Activated naive CD8-positive, alpha-beta T cell treated with anti-CD3 and anti-CD28 coated beads, Interleukin-2, amount 50 U/mL, for 16 hours (primary cell): ENCODE data around the gene SAMD14.

ENCODE experiments used
- DNase-seq: peaks from one replicate; pipeline ENCODE4 v3.0.0-alpha.2; 2020; ENCODE audit warnings: low read depth, low spot score

Gene SAMD14

DNA sequence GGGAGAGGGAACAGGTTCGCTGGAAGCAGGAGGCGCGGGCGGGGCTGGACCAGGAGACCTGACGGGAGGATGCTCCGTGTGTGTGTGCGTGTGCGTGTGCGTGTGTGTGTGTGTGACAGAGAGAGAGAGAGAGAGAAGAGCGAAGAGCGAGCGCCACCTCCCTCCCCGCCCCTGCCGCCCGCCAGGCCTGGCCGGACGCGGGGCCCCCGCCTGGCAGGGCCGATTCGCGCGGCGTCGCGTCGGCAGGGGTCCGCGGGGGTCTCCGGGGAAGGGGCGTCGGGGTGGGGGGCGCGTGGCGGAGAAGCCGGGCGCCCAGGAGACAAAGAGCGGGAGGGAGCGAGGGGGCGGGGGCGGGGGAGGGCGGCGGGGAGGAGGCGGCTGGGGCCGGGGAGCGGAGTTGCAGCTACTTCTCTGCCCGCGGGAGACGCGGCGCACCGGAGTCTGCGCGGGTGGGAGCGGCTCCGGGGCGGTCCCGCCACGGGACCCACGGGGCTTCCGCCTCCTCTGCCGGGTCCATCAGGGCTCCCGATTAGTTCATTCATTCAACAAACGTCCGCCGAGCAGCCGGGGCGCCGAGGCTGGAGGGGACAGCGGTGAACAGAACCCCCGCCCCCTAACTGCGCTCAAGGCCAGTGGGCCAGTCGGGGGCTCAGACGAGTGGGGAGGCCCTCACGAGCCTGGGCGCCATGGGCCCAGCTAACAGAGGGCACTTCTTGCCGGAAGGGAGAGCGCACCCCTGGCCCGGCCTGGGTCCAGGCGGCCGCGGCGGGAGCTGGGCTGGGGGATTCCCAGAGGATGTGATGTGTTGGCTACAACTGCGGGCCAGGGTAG lies at the start of gene SAMD14:
Gene SAMD14, minus strand, starts transcription at position 433 of the 831 bp plus-strand sequence. CDS start 5,201 bp downstream, outside the sequence.
- no peak for DNase-seq

GRCh38 chr17:50177983-50178834 lies 48.2 kb upstream of the SAMD14 start:
- no peak for DNase-seq

DNA sequence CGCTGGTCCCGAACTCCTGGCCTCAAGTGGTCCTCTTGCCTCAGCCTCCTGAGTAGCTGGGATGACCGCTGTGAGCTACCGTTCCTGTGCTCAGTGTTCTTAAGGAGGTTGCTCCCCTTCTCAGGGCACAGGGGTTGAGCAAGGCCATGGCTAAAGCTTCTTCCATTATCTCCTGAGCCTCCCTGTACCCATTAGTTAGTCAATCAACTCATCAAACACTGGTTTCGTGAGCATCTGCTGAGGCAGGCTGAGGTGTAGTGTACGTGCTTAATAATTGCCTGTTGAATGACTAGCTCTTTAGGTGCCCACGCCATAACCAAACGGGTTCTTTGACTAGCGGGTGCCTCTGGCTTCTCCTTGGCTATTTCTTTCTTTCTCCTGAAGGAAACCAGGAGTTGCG lies 47.5 kb upstream of the SAMD14 start:
- no peak for DNase-seq

DNA sequence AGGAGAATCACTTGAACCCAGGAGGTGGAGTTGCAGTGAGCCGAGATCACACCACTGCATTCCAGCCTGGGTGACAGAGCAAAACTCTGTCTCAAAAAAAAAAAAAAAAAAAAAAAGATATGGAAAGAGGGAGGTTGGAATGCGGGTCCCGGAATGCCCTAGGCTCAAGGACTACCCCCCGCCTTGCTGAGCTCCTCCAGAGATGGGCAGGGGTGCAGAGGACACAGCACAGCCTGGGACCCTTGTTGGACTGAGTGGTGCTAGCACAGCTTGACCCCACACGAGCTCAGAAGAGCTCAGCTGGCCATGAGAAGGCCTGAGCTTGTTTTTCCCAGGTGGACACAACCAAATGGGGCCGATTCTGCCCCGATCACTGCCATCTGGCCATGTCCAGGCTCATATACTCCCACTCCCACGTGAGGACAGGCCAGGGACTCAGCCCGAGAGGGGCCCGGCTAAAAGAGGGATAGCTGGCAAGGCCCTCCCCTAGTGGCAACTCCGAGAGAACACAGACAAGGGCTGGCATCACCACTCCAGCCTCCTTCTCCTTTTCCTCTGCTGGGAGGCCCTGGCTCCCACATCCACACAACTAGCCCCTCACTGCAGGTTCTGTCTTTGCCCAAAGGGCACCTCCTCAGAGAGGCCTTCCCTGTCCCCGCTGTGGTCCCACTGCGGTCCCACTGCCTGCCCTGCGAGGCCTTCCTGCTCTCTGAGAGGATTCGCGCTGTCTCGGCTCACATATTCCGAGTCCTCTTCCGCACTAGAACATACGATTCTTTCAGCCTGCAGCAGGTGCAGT lies 46.8 kb upstream of the SAMD14 start:
- DNase-seq: no peak

DNA sequence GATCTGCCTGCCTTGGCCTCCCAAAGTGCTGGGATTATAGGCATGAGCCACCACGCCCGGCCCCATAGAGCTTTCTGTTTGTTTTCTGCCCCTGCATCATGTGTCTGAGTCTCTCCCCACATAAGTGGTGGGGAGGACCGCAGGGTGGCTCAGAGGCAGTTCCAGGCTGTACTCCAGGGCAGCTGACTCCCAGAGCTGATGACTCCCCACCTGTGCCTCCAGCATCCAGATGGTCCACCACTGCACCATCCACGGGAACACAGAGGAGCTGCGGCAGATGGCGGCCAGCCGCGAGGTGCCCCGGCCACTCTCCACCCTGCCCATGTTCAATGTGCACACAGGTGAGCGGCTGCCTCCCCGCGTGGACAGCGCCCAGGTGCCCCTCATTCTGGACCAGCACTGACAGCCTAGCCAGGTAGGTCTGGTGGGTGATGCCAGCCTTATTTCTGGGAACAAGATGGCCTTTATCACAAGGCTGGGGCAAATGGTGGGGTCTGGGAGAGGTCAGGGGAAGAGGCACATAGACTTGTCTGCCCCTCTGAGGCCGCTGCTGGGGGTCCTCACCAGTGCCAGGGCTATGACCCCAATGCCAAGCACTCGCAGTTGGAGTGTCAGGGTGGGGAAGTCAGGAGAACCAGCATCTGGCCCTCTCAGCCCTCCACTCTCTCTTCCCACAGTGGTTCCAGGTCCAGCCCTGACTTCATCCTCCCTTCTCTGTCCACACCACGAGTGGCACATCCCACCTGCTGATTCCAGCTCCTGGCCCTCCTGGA lies 45.3 kb upstream of the SAMD14 start:
- DNase-seq: no peak

- no peak for DNase-seq
These were observed 44.5 kb upstream of the SAMD14 start for GRCh38 chr17:50174444-50174843.

DNA sequence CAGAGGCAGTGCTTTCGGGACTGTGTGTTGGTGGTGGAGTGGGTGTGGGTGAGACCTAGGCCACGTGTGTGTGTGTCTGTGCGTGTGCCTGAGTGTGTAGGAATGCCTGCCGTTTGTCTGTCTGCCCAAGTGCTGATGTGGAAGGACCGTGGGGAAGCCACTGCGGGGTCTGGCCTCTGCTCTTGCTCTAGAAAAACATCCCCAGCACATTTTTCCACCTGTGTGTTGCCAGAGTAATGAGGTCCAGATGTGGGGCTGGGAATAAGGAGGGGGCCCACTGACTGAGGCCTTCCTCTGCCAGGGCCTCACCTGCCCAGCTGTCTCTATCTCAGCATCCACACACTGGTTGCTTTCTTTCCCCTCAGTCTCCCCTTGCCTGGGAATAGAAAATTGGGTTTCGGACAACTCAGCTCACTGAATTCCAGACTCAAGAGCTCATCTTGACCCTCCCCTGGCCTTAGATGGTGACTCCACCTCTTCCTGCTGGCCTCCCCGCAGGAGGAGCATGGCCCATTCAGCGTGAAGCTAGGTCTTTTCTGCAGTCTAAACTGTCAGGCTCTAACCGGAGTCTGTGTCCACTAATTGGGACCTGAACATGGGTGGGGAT lies 43.5 kb upstream of the SAMD14 start:
- DNase-seq: no peak

DNA sequence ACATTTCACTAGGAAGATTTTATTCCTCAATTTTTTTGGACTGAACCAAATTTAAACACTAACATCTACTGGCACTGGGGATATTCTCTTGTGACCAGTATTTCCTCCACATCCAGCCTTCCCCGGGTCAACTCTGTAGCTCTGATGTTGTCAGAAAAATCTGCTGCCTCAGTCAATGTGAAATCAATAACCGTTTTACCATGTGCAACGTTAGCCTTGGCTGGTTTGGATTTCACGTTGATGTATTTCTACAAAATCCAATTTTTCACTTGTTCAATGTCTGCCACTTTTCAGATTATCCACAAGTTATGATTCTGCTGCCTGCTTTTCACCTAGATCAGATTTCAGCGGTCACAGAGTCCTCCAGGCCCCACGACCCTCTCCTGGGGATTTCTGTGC lies 43.0 kb upstream of the SAMD14 start:
- no peak for DNase-seq

DNA sequence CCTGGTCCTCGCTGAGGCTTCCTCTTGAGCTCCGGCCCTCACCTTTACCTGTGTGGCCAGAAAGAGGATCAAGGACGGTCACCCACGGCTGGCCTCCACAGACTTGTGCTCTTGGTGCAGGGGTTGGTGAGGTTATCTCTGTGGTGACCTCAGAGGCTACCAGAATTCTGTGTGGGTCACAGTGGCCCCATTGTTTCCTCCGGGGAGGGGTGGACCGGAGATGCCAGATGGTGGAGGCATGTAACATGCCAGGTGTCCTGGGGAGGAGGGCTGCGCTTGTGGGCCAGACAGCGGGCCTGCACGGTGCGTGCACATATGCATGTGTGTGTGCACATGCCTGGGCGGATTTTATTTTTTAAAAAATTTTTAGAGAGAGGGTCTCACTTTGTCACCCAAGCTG lies 42.2 kb upstream of the SAMD14 start:
- DNase-seq: no peak

DNA sequence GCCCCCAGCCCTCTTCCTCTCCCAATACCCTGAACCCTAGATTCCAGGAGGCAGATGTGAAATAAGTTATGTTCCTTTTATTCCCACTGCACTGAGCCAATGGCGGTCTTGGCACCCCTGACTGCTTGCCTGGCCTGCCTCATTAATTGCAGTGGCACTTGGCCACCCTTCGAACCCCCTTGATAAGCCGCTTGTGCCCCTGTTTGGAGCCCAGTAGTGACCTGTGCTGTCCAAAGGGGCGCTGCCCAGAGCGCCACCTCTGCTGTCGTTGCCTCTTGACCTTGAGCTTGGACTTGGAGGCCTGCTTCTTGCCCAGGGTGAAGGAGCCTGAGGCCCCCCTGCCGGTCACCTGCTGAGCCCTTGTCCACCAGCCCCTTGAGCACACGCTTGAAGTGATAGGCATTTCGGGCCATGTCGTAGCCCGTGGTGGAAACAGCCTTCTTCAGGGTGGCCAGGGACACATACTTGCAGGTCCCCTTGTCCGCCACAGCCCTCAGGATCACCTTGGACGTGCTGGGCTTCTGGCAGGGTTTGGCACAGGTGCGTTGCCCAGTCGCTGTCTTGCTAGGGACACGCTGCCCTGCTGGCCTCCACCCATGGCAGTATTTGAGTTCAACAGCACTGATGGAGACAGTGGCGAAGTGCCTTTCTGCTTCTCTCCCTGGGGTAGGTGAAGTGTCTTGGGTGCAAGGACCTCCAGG lies 41.6 kb upstream of the SAMD14 start:
- no peak for DNase-seq

- no peak for DNase-seq
These were observed 40.9 kb upstream of the SAMD14 start for GRCh38 chr17:50170662-50171370.

GRCh38 chr17:50169881-50170459 lies 40.0 kb upstream of the SAMD14 start:
- no peak for DNase-seq

DNA sequence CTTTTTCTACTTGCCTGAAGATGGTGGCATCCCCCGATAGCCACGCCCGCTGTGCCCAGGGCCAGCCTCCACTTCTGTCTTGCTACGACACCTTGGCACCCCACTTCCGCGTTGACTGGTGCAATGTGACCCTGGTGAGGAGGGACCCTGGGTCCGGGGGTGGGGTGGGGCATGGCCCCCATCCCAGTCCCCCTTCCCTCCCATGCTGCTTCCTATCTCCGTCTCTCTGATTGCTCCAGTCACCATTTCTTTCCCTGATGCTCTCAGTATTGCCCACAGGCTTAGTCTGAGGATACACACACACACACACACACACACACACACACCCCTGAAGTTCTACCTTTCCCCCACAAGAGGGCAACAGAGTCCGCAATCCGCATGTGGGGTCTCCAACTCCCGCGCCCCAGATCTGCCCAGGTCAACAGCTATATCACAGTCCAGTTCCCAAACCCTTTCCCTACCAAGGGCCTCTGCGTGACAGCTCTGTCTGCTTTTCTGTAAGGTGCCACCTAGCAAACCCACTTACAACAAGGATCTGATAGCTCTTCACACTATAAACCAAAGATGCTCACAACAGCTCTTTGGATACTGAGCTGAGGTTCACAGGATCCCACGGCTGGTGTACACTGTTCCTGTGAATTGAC lies 39.3 kb upstream of the SAMD14 start:
- DNase-seq: no peak

DNA sequence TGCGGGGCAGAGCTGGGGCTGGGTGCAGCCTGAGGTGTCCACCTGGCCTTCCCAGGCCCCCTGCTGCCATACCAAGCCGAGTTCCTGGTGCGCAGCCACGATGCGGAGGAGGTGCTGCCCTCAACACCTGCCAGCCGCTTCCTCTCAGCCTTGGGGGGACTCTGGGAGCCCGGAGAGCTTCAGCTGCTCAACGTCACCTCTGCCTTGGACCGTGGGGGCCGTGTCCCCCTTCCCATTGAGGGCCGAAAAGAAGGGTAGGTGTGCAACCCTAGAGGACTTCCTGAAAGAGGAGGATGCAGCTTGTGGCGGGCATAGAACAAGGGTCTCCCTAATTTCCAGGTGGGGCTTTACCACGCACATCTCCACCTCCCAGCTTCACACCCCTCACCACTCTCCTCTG lies 38.4 kb upstream of the SAMD14 start:
- no peak for DNase-seq

DNA sequence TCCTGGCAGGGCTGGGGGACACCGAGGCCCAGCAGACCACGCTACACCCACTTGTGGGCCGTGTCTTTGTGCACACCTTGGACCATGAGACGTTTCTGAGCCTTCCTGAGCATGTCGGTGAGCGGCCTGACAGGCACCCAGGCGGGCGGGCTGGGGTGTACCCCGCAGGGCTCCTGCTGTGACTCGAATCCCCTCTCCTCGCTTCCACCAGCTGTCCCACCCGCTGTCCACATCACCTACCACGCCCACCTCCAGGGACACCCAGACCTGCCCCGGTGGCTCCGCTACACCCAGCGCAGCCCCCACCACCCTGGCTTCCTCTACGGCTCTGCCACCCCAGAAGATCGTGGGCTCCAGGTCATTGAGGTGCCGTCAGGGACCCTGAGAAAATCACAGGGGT lies 37.4 kb upstream of the SAMD14 start:
- DNase-seq: no peak

DNA sequence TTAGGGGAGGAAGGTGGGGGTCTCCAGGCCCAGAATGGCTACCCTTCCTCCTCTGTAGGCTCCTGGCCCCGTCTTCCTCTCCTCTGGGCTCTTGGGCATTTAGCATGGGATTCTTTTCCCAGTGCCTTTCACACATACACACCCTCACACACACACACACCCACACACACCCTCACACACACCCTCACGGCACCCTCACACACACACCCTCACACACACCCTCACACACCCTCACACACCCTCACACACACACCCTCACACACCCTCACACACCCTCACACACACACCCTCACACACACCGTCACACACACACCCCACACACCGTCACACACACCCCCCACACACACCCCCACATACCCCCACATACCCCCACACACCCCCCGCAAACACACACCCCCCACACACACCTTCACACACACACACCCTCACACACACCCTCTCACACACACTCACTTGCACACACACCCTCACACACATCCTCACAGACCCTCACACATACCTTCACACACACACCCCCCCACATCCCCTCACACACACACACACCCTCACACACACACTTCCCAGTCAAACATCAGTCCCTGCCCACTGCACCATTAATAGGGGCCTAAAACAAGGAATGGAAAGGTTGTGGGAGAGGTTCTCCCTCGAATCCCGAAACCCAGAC lies 36.7 kb upstream of the SAMD14 start:
- DNase-seq: no peak

- DNase-seq: no peak
These were observed 36.0 kb upstream of the SAMD14 start, which contains the start of gene SGCA for GRCh38 chr17:50165867-50166517. Gene SGCA (plus strand): TSS chr17:50166005. CDS start chr17:50166041, 36 bp downstream.
